Lower leg skin (tissue), 3 donors: Measurements from ENCODE around the gene FLII.

Experiments used
- POLR2A ChIP-seq, 2 donors: fragments of 450-650 bp; IDR thresholded peaks; one replicate each; pipeline ENCODE4 v1.6.1; 2016 to 2017; ENCODE audit warnings: antibody characterized with exemption in 2 of 2, mild to moderate bottlenecking in 1 of 2, moderate library complexity in 1 of 2
- TF ChIP-seq, protein P1 (sequence below), 3 donors: fragments of 450-650 bp; IDR thresholded peaks; one replicate each; pipeline ENCODE4 v1.5.1; 2016; ENCODE audit warnings: antibody characterized with exemption in 3 of 3, mild to moderate bottlenecking in 3 of 3, moderate library complexity in 2 of 3

DNA sequence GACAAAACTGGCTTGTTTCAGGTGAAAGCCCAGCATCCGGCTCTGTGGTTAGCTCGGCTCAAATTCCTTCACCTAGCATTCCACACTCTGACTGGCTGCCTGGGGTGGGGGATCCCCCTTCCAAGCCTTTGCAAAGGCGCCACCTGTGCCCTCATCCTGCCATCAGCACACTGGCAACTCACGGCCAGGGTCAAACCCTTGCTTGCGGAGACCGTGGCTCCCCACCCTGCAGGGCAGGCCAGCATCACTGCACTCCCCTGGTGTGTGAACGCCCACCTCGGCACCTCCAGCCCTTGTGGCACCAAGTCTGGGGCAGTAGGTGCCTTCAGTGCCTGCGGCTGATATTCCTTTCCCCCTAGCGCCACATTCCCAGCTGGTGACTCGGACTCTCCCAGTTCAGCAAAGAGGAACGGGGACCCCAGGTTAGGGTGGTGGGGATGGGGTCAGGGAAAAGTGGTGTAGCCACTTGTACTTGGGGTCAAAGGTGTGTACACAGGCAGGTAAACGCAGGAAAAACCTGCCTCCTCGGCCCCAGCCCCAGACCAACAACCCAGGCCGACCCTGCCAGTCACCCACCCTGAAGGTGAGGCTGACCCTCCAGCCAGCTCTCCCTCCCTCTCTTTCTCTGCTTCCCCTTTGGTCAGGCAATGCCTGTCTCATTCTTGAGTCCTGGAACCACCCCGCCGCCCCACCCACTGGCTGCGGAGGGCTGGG, 1.1 kb downstream of the FLII start:
- TF ChIP-seq POLR2A (IDR thresholded peaks at IDR 0.05) = no peak
- TF ChIP-seq, protein P1, sequence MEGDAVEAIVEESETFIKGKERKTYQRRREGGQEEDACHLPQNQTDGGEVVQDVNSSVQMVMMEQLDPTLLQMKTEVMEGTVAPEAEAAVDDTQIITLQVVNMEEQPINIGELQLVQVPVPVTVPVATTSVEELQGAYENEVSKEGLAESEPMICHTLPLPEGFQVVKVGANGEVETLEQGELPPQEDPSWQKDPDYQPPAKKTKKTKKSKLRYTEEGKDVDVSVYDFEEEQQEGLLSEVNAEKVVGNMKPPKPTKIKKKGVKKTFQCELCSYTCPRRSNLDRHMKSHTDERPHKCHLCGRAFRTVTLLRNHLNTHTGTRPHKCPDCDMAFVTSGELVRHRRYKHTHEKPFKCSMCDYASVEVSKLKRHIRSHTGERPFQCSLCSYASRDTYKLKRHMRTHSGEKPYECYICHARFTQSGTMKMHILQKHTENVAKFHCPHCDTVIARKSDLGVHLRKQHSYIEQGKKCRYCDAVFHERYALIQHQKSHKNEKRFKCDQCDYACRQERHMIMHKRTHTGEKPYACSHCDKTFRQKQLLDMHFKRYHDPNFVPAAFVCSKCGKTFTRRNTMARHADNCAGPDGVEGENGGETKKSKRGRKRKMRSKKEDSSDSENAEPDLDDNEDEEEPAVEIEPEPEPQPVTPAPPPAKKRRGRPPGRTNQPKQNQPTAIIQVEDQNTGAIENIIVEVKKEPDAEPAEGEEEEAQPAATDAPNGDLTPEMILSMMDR (IDR thresholded peaks at IDR 0.05) = no peak
